Mucosa of stomach (tissue), 1 donor: Measurements from ENCODE around the gene FAXDC2.

ENCODE experiments used
- H3K27me3 ChIP-seq: one replicate; pipeline ENCODE4 v1.7.0; 2013; ENCODE audit warnings: mild to moderate bottlenecking, low read length; ENCODE audit not compliant: control insufficient read depth, insufficient read depth
- H3K36me3 ChIP-seq: one replicate; pipeline ENCODE4 v1.7.0; 2013; ENCODE audit warnings: low read length; ENCODE audit not compliant: control insufficient read depth, insufficient read depth
- H3K4me1 ChIP-seq: one replicate; pipeline ENCODE4 v1.7.0; 2013; ENCODE audit warnings: mild to moderate bottlenecking, low read length; ENCODE audit not compliant: control insufficient read depth, insufficient read depth
- H3K4me3 ChIP-seq: one replicate; pipeline ENCODE4 v1.7.0; 2013; ENCODE audit warnings: low read length
- H3K9ac ChIP-seq: one replicate; pipeline ENCODE4 v1.7.0; 2013; ENCODE audit warnings: mild to moderate bottlenecking, low read length, moderate library complexity
- H3K9me3 ChIP-seq: one replicate; pipeline ENCODE4 v1.7.0; 2013; ENCODE audit warnings: mild to moderate bottlenecking, low read length, moderate library complexity; ENCODE audit not compliant: control insufficient read depth
- donor health status: Pancreatic carcinoma.

The FAXDC2 gene

GRCh38 chr5:154878642-154879335, 28.4 kb upstream of the FAXDC2 start:
- Histone ChIP-seq H3K4me1 (no peaks in the 10 kb centered on the region), H3K9ac (no peak overlapping the region), H3K27me3 (no peaks in the 10 kb centered on the region), H3K9me3 (peaks cover 8% of the 10 kb centered on the region), H3K4me3 (no peak overlapping the region), H3K36me3 (peaks cover 5% of the 10 kb centered on the region)

GRCh38 chr5:154873791-154874331, 23.5 kb upstream of the FAXDC2 start:
- Histone ChIP-seq H3K9ac (no peak overlapping the region), H3K9me3 (peaks cover 5% of the 10 kb centered on the region), H3K27me3 (no peaks in the 10 kb centered on the region), H3K4me3 (no peak overlapping the region), H3K36me3 (peaks cover 5% of the 10 kb centered on the region), H3K4me1 (no peaks in the 10 kb centered on the region)

- H3K27me3 ChIP-seq, result no peaks in the 10 kb centered on the region
- H3K9ac ChIP-seq, result no peak overlapping the region
- no peak overlapping the region for H3K4me3 ChIP-seq
- no peaks in the 10 kb centered on the region for H3K4me1 ChIP-seq
- peaks cover 5% of the 10 kb centered on the region for H3K36me3 ChIP-seq
- no peaks in the 10 kb centered on the region for H3K9me3 ChIP-seq
These were observed 21.3 kb upstream of the FAXDC2 start for GRCh38 chr5:154871734-154872133.

- Histone ChIP-seq H3K36me3 (no peaks in the 10 kb centered on the region), H3K9me3 (no peaks in the 10 kb centered on the region), H3K4me3 (no peak overlapping the region), H3K4me1 (no peaks in the 10 kb centered on the region), H3K27me3 (no peaks in the 10 kb centered on the region), H3K9ac (no peak overlapping the region)
These were observed 18.3 kb upstream of the FAXDC2 start for GRCh38 chr5:154868702-154869101.

GRCh38 chr5:154866841-154867240, 16.4 kb upstream of the FAXDC2 start:
- H3K4me1 ChIP-seq, result no peaks in the 10 kb centered on the region
- H3K9ac ChIP-seq, result no peak overlapping the region
- H3K9me3 ChIP-seq, result no peaks in the 10 kb centered on the region
- no peaks in the 10 kb centered on the region for H3K36me3 ChIP-seq
- H3K4me3 ChIP-seq, result no peak overlapping the region
- no peaks in the 10 kb centered on the region for H3K27me3 ChIP-seq

GRCh38 chr5:154865466-154866184, 15.2 kb upstream of the FAXDC2 start:
- Histone ChIP-seq H3K4me3 (no peak overlapping the region), H3K4me1 (peaks cover 2% of the 10 kb centered on the region), H3K27me3 (no peaks in the 10 kb centered on the region), H3K9ac (no peak overlapping the region), H3K9me3 (no peaks in the 10 kb centered on the region), H3K36me3 (no peaks in the 10 kb centered on the region)

GRCh38 chr5:154863291-154864080, 13.1 kb upstream of the FAXDC2 start:
- no peak overlapping the region for H3K4me3 ChIP-seq
- peaks cover 12% of the 10 kb centered on the region for H3K4me1 ChIP-seq
- H3K9ac ChIP-seq, result no peak overlapping the region
- no peaks in the 10 kb centered on the region for H3K9me3 ChIP-seq
- H3K27me3 ChIP-seq, result no peaks in the 10 kb centered on the region
- no peaks in the 10 kb centered on the region for H3K36me3 ChIP-seq

GRCh38 chr5:154862766-154863165, 12.4 kb upstream of the FAXDC2 start:
- Histone ChIP-seq H3K4me1 (peaks cover 12% of the 10 kb centered on the region), H3K27me3 (no peaks in the 10 kb centered on the region), H3K36me3 (no peaks in the 10 kb centered on the region), H3K9ac (no peak overlapping the region), H3K9me3 (no peaks in the 10 kb centered on the region), H3K4me3 (no peak overlapping the region)

- Histone ChIP-seq H3K4me1 (peaks cover 15% of the 10 kb centered on the region), H3K4me3 (no peak overlapping the region)
These were observed 11.5 kb upstream of the FAXDC2 start for GRCh38 chr5:154861946-154862345.

GRCh38 chr5:154860765-154861164, 10.4 kb upstream of the FAXDC2 start:
- H3K9me3 ChIP-seq, result no peaks in the 10 kb centered on the region
- no peak overlapping the region for H3K4me3 ChIP-seq
- no peaks in the 10 kb centered on the region for H3K36me3 ChIP-seq
- H3K9ac ChIP-seq, result no peak overlapping the region
- peaks cover 20% of the 10 kb centered on the region for H3K4me1 ChIP-seq
- H3K27me3 ChIP-seq, result no peaks in the 10 kb centered on the region

More at GRCh38 chr5:154861946-154862345, 11.5 kb upstream of the FAXDC2 start:
- H3K9ac ChIP-seq, result no peak overlapping the region
- no peaks in the 10 kb centered on the region for H3K27me3 ChIP-seq
- H3K36me3 ChIP-seq, result no peaks in the 10 kb centered on the region
- no peaks in the 10 kb centered on the region for H3K9me3 ChIP-seq

- Histone ChIP-seq H3K9me3 (no peaks in the 10 kb centered on the region), H3K9ac (peak overlapping the region; percentile 91), H3K4me1 (peaks cover 20% of the 10 kb centered on the region), H3K4me3 (peak overlapping the region; percentile 97), H3K27me3 (no peaks in the 10 kb centered on the region), H3K36me3 (no peaks in the 10 kb centered on the region)
These were observed 9.7 kb upstream of the FAXDC2 start for GRCh38 chr5:154860123-154860522.
